ENCODE measurements around the gene PEPD. TPM values are rescaled to one million over a fixed set of nuclear protein-coding genes. Genes with fewer than 3 reads are reported as not detected.
A peak's percentile ranks its signal among the peaks of the same experiment; 100 is the strongest.

PEPD gene
- total RNA-seq, 1 donor from 2014 or later: 49.7 TPM

GRCh38 chr19:33501693-33502356 is 19.8 kb downstream of the PEPD start:
- Mint-ChIP-seq H3K4me1 (peaks cover 25% of the 10 kb centered on the region), H3K4me3 (no peak overlapping the region), H3K36me3 (peaks cover 6% of the 10 kb centered on the region), H3K27ac (no peak overlapping the region), H3K27me3 (ENCODE audit: low read depth) (no peaks in the 10 kb centered on the region), H3K9me3 (no peaks in the 10 kb centered on the region)
- TF ChIP-seq CTCF (IDR thresholded peaks at IDR 0.05; ENCODE audit: unreplicated experiment): no peak
- peak in 1 of 2 experiments; percentile 4 for DNase-seq (ENCODE audit: low spot score in 2 of 2, unreplicated experiment in 2 of 2)

- TF ChIP-seq CTCF (IDR thresholded peaks at IDR 0.05; ENCODE audit: unreplicated experiment): no peak
- H3K27me3 Mint-ChIP-seq (ENCODE audit: low read depth): no peaks in the 10 kb centered on the region
- peak in 1 of 2 experiments; percentile 2 for DNase-seq (ENCODE audit: low spot score in 2 of 2, unreplicated experiment in 2 of 2)
- H3K4me1 Mint-ChIP-seq: peaks cover 22% of the 10 kb centered on the region
- peaks cover 6% of the 10 kb centered on the region for H3K36me3 Mint-ChIP-seq
- H3K4me3 Mint-ChIP-seq: no peak overlapping the region
- no peaks in the 10 kb centered on the region for H3K9me3 Mint-ChIP-seq
- no peak overlapping the region for H3K27ac Mint-ChIP-seq
These were observed 20.6 kb downstream of the PEPD start for GRCh38 chr19:33500991-33501390.

- Mint-ChIP-seq H3K27ac (no peak overlapping the region), H3K9me3 (no peaks in the 10 kb centered on the region), H3K4me3 (no peak overlapping the region), H3K4me1 (peaks cover 20% of the 10 kb centered on the region), H3K36me3 (peaks cover 6% of the 10 kb centered on the region), H3K27me3 (ENCODE audit: low read depth) (no peaks in the 10 kb centered on the region)
- no peak for TF ChIP-seq CTCF (IDR thresholded peaks at IDR 0.05; ENCODE audit: unreplicated experiment)
- DNase-seq (ENCODE audit: low spot score in 2 of 2, unreplicated experiment in 2 of 2): peak in 1 of 2 experiments; percentile 16
These were observed 21.0 kb downstream of the PEPD start for GRCh38 chr19:33500586-33500985.

- no peaks in the 10 kb centered on the region for H3K9me3 Mint-ChIP-seq
- peak in 1 of 2 experiments; percentile 6 for DNase-seq (ENCODE audit: low spot score in 2 of 2, unreplicated experiment in 2 of 2)
- TF ChIP-seq CTCF (IDR thresholded peaks at IDR 0.05; ENCODE audit: unreplicated experiment): no peak
- no peaks in the 10 kb centered on the region for H3K27me3 Mint-ChIP-seq (ENCODE audit: low read depth)
- peaks cover 14% of the 10 kb centered on the region for H3K4me1 Mint-ChIP-seq
- no peak overlapping the region for H3K4me3 Mint-ChIP-seq
- H3K27ac Mint-ChIP-seq: no peak overlapping the region
- H3K36me3 Mint-ChIP-seq: peaks cover 6% of the 10 kb centered on the region
These were observed 21.7 kb downstream of the PEPD start for GRCh38 chr19:33499671-33500506.

GRCh38 chr19:33499248-33499647 is 22.3 kb downstream of the PEPD start:
- peaks cover 9% of the 10 kb centered on the region for H3K36me3 Mint-ChIP-seq
- peaks cover 11% of the 10 kb centered on the region for H3K4me1 Mint-ChIP-seq
- no peaks in the 10 kb centered on the region for H3K27me3 Mint-ChIP-seq (ENCODE audit: low read depth)
- no peak overlapping the region for H3K4me3 Mint-ChIP-seq
- no peak overlapping the region for H3K27ac Mint-ChIP-seq
- TF ChIP-seq CTCF (IDR thresholded peaks at IDR 0.05; ENCODE audit: unreplicated experiment): no peak
- no peaks in the 10 kb centered on the region for H3K9me3 Mint-ChIP-seq
- peak in 1 of 2 experiments; percentile 7 for DNase-seq (ENCODE audit: low spot score in 2 of 2, unreplicated experiment in 2 of 2)
